SH-SY5Y (cell line): ENCODE results near the gene LCA5.

ENCODE experiments used
- GATA2 ChIP-seq: IDR thresholded peaks from 2 replicates; pipeline ENCODE4 v1.6.1; 2011; ENCODE audit warnings: mild to moderate bottlenecking, low read depth, low read length
- GATA3 ChIP-seq: IDR thresholded peaks from 2 replicates; pipeline ENCODE4 v1.6.1; 2011; ENCODE audit warnings: low read depth, mild to moderate bottlenecking, low read length, moderate library complexity

DNA sequence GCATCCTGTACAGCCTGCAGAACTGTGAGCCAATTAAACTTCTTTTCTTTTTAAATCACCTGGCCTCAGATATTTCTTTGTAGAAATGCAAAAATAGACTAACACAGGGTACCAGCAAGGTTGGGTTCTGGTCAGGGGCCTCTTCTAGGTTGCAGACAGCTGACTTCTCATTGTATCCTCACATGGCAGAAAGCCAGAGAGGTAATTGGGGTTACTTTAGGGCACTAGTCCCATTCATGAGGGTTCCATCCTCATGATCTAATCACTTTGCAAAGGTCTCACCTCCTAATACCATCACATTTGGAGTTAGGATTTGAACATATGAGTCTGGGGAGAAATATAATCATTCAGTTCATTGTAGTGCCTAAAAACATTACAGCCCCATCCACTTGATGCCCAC lies 101.5 kb downstream of the LCA5 start:
- TF ChIP-seq GATA3 (no peak), GATA2 (no peak)
